Central memory CD8-positive, alpha-beta T cell (primary cell): ENCODE data around the gene SCAPER.
A peak's percentile ranks its signal among the peaks of the same experiment; 100 is the strongest.
"Not testable (repeated sequence)": the region's sequence is repeated elsewhere in the genome, so short reads cannot be mapped to it uniquely, and the experiment has no call there.

Source experiments
- ATAC-seq: fragments of 150-1000 bp; cut with Tn5 transposase; replicated peaks from 2 replicates; pipeline ENCODE4 v1.10.0; 2022; ENCODE audit warnings: mild to moderate bottlenecking, moderate FRiP score, moderate number of reproducible peaks; ENCODE audit not compliant: poor library complexity, severe bottlenecking; ENCODE audit errors: extremely low read depth
- DNase-seq, 2 donors: peaks; one replicate each; pipeline ENCODE4 v3.0.0; 2021; ENCODE audit warnings: low spot score in 2 of 2
- H3K27ac Mint-ChIP-seq: one replicate; pipeline ENCODE4 v1.8.0; 2022; ENCODE audit warnings: low read depth, mild to moderate bottlenecking, moderate library complexity, mixed read lengths
- H3K27me3 Mint-ChIP-seq: one replicate; pipeline ENCODE4 v1.8.0; 2022; ENCODE audit warnings: mixed read lengths
- H3K36me3 Mint-ChIP-seq: one replicate; pipeline ENCODE4 v1.8.0; 2022; ENCODE audit warnings: mild to moderate bottlenecking, moderate library complexity, mixed read lengths; ENCODE audit not compliant: insufficient read depth
- H3K4me1 Mint-ChIP-seq: one replicate; pipeline ENCODE4 v1.8.0; 2022; ENCODE audit warnings: mixed read lengths
- H3K4me3 Mint-ChIP-seq: one replicate; pipeline ENCODE4 v1.8.0; 2022; ENCODE audit warnings: mild to moderate bottlenecking, moderate library complexity, mixed read lengths
- H3K9me3 Mint-ChIP-seq: one replicate; pipeline ENCODE4 v1.8.0; 2022; ENCODE audit warnings: mixed read lengths

The SCAPER gene

GRCh38 chr15:76899931-76900310 lies 5.2 kb downstream of the SCAPER start:
- peaks cover 33% of the 10 kb centered on the region for H3K4me1 Mint-ChIP-seq
- not testable (repeated sequence) for H3K4me3 Mint-ChIP-seq, ATAC-seq, DNase-seq, H3K27ac Mint-ChIP-seq, H3K27me3 Mint-ChIP-seq, H3K9me3 Mint-ChIP-seq, H3K36me3 Mint-ChIP-seq

- H3K9me3 Mint-ChIP-seq, H3K27me3 Mint-ChIP-seq, H3K27ac Mint-ChIP-seq, H3K4me3 Mint-ChIP-seq, ATAC-seq, DNase-seq, H3K36me3 Mint-ChIP-seq: not testable (repeated sequence)
- peaks cover 32% of the 10 kb centered on the region for H3K4me1 Mint-ChIP-seq
Observed at GRCh38 chr15:76899176-76899930, 5.8 kb downstream of the SCAPER start.

DNA sequence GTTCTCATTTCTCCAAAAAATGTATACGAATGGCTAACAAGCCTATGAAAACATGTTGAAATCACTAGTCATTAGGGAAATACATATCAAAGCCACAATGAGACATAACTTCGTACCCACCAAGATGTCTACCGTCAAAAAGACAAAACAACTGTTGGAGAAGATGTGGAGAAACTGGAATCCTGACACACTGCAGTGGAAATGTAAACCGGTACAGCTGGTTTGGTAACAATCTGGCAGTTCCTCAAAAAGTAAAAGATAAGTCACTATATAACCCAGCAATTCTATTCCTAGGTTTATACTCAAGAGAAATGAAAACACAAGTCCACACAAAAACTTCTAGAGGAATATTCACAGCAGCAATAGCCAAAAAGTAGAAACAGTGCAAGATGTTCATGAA lies 7.0 kb downstream of the SCAPER start:
- ATAC-seq, result no peak
- no peaks in the 10 kb centered on the region for H3K27me3 Mint-ChIP-seq
- peaks cover 24% of the 10 kb centered on the region for H3K4me1 Mint-ChIP-seq
- H3K36me3 Mint-ChIP-seq, result peaks cover 4% of the 10 kb centered on the region
- no peak for DNase-seq
- H3K4me3 Mint-ChIP-seq, result no peak overlapping the region
- H3K9me3 Mint-ChIP-seq, result no peaks in the 10 kb centered on the region
- no peak overlapping the region for H3K27ac Mint-ChIP-seq

- DNase-seq, result no peak
- Mint-ChIP-seq H3K36me3 (peaks cover 2% of the 10 kb centered on the region), H3K4me1 (peaks cover 44% of the 10 kb centered on the region), H3K9me3 (no peaks in the 10 kb centered on the region), H3K27me3 (no peaks in the 10 kb centered on the region), H3K4me3 (no peak overlapping the region), H3K27ac (no peak overlapping the region)
- ATAC-seq, result no peak
Observed at GRCh38 chr15:76894174-76894573, 11.0 kb downstream of the SCAPER start.

DNA sequence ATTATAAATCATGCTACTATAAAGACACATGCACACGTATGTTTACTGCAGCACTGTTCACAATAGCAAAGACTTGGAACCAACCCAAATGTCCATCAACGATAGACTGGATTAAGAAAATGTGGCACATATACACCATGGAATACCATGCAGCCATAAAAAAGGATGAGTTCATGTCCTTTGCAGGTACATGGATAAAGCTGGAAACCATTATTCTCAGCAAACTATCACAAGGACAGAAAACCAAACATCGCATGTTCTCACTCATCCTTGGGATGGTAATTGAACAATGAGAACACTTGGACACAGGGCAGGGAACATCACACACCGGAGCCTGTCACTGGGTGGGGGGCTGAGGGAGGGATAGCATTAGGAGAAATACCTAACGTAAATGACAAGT lies 12.3 kb downstream of the SCAPER start:
- H3K27ac Mint-ChIP-seq, H3K27me3 Mint-ChIP-seq, H3K36me3 Mint-ChIP-seq, H3K4me3 Mint-ChIP-seq, DNase-seq, ATAC-seq, H3K9me3 Mint-ChIP-seq: not testable (repeated sequence)
- H3K4me1 Mint-ChIP-seq, result peaks cover 49% of the 10 kb centered on the region

DNA sequence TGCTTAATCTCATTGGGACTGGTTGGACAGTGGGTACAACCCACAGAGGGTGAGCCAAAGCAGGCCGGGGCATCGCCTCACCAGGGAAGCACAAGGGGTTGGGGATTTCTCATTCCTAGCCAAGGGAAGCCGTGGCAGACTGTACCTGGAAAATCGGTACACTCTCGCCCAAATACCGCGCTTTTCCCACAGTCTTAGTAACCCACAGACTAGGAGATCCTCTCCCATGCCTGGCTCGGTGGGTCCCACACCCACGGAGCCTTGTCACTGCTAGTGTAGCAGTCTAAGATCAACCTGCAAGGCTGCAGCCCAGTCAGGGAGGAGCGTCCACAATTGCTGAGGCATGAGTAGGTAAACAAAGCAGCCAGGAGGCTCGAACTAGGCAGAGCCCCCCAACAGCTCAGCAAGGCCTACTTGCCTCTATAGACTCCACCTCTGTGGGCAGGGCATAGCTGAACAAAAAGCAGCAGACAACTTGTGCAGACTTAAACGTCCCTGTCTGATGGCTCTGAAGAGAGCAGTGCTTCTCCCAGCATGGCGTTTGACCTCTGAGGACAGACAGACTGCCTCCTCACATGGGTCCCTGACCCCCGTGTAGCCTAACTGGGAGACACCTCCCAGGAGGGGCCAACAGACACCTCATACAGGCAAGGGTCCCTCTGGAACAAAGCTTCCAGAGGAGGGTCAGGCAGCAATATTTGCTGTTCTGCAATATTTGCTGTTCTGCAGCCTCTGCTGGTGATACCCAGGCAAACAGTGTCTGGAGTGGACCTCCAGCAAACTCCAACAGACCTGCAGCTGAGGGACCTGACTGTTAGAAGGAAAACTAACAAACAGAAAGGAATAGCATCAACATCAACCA lies 17.6 kb downstream of the SCAPER start:
- H3K27ac Mint-ChIP-seq, H3K9me3 Mint-ChIP-seq: not testable (repeated sequence)

GRCh38 chr15:76885212-76885611 lies 19.9 kb downstream of the SCAPER start:
- no peaks in the 10 kb centered on the region for H3K9me3 Mint-ChIP-seq
- DNase-seq (no peak), ATAC-seq (no peak)
- no peak overlapping the region for H3K27ac Mint-ChIP-seq
- peaks cover 24% of the 10 kb centered on the region for H3K4me1 Mint-ChIP-seq
- peaks cover 13% of the 10 kb centered on the region for H3K36me3 Mint-ChIP-seq
- H3K4me3 Mint-ChIP-seq, result no peak overlapping the region
- no peaks in the 10 kb centered on the region for H3K27me3 Mint-ChIP-seq

More for the DNA sequence above, 17.6 kb downstream of the SCAPER start:
- not testable (repeated sequence) for ATAC-seq, DNase-seq, H3K4me3 Mint-ChIP-seq, H3K27me3 Mint-ChIP-seq, H3K36me3 Mint-ChIP-seq
- peaks cover 34% of the 10 kb centered on the region for H3K4me1 Mint-ChIP-seq

- H3K4me3 Mint-ChIP-seq, result no peak overlapping the region
- H3K4me1 Mint-ChIP-seq, result peaks cover 30% of the 10 kb centered on the region
- H3K27me3 Mint-ChIP-seq, result no peaks in the 10 kb centered on the region
- ATAC-seq (no peak), DNase-seq (no peak)
- no peak overlapping the region for H3K27ac Mint-ChIP-seq
- peaks cover 6% of the 10 kb centered on the region for H3K36me3 Mint-ChIP-seq
- H3K9me3 Mint-ChIP-seq, result no peaks in the 10 kb centered on the region
Observed at GRCh38 chr15:76875911-76876310, 29.2 kb downstream of the SCAPER start.

GRCh38 chr15:76873066-76873465 lies 32.1 kb downstream of the SCAPER start:
- not testable (repeated sequence) for ATAC-seq, H3K4me3 Mint-ChIP-seq, H3K36me3 Mint-ChIP-seq, DNase-seq, H3K9me3 Mint-ChIP-seq, H3K27me3 Mint-ChIP-seq
- H3K4me1 Mint-ChIP-seq, result peaks cover 25% of the 10 kb centered on the region
- H3K27ac Mint-ChIP-seq, result peak overlapping the region; percentile 50

- DNase-seq, result no peak
- peaks cover 22% of the 10 kb centered on the region for H3K4me1 Mint-ChIP-seq
- H3K4me3 Mint-ChIP-seq, result no peak overlapping the region
- no peaks in the 10 kb centered on the region for H3K9me3 Mint-ChIP-seq
- no peaks in the 10 kb centered on the region for H3K27me3 Mint-ChIP-seq
- no peak for ATAC-seq
- H3K27ac Mint-ChIP-seq, result no peak overlapping the region
- H3K36me3 Mint-ChIP-seq, result peaks cover 2% of the 10 kb centered on the region
Observed at GRCh38 chr15:76871930-76872329, 33.2 kb downstream of the SCAPER start.

GRCh38 chr15:76868740-76869139 lies 36.4 kb downstream of the SCAPER start:
- ATAC-seq (no peak), DNase-seq (no peak)
- Mint-ChIP-seq H3K36me3 (no peaks in the 10 kb centered on the region), H3K27me3 (no peaks in the 10 kb centered on the region), H3K27ac (no peak overlapping the region), H3K4me3 (no peak overlapping the region), H3K4me1 (peaks cover 45% of the 10 kb centered on the region), H3K9me3 (no peaks in the 10 kb centered on the region)

DNA sequence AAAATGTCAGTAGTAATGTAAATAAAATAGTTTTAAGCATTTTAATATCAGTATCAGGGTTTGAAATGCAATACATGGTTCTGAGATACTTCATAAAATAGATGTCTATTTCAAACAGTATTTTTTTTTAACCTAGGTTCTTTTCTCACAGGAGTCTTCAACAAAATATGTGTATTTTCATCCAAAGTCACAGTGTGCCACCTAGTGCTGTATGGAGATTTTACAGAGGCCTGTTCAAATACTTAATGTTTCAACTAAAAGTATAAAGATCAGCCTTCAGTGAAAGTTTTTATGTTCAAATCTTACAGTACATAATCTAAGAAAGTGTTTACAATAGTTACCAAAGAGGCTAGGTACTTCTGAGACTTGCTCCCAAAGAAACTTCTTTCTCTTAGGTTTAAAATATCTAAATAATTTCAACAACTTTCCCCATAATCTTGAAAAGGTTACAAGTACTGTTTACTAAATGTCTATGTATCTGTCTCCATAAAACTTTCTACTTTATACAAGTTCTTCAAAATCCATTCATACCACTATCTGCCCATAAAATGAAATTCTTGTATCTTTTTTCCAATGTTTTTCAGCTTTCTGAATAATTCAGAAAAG lies 38.3 kb downstream of the SCAPER start:
- no peaks in the 10 kb centered on the region for H3K27me3 Mint-ChIP-seq
- peaks cover 38% of the 10 kb centered on the region for H3K4me1 Mint-ChIP-seq
- H3K4me3 Mint-ChIP-seq, result no peak overlapping the region
- DNase-seq, result no peak
- H3K9me3 Mint-ChIP-seq, result no peaks in the 10 kb centered on the region
- no peak for ATAC-seq
- H3K27ac Mint-ChIP-seq, result no peak overlapping the region
- no peaks in the 10 kb centered on the region for H3K36me3 Mint-ChIP-seq
